H1 (cell line): ENCODE measurements around the gene UMODL1. TPM values are rescaled to one million over a fixed set of nuclear protein-coding genes. Genes with fewer than 3 reads are reported as not detected.

Experiments
- BACH1 ChIP-seq: IDR thresholded peaks from 2 replicates; pipeline ENCODE4 v1.6.1; 2012; ENCODE audit warnings: low read length, improper control_type of control experiment
- BCL11A ChIP-seq, 2 experiments: IDR thresholded peaks; one replicate each; pipeline ENCODE4 v1.6.1; 2011; ENCODE audit warnings: low read depth in 2 of 2, low read length in 2 of 2, mild to moderate bottlenecking in 2 of 2
- CBX5 ChIP-seq: fragments of 300-800, 300-1000 bp; sonication (generic); IDR thresholded peaks from 2 replicates; pipeline ENCODE4 v1.7.1; 2016; ENCODE audit warnings: antibody characterized with exemption, low read length, low read depth
- CHD7 ChIP-seq: fragments of 300-600 bp; sonication (generic); IDR thresholded peaks from 2 replicates; pipeline ENCODE4 v1.7.1; 2012; ENCODE audit warnings: low read length, moderate library complexity, mild to moderate bottlenecking, inconsistent platforms; ENCODE audit not compliant: insufficient replicate concordance
- GTF2F1 ChIP-seq: IDR thresholded peaks from 2 replicates; pipeline ENCODE4 v1.6.1; 2012; ENCODE audit warnings: low read depth, low read length, improper control_type of control experiment, borderline replicate concordance
- HDAC2 ChIP-seq, 2 experiments: fragments of 300-600 bp in 1 of 2; sonication (generic) in 1 of 2; IDR thresholded peaks; 2 replicates each; pipeline ENCODE4 v1.6.1; 2011 to 2012; ENCODE audit warnings: low read depth in 2 of 2, low read length in 2 of 2, mild to moderate bottlenecking in 2 of 2, moderate library complexity in 2 of 2, borderline replicate concordance in 1 of 2, inconsistent platforms in 1 of 2
- KDM4A ChIP-seq: IDR thresholded peaks from one replicate; pipeline ENCODE4 v1.7.1; 2012; ENCODE audit warnings: low read depth, mild to moderate bottlenecking, moderate library complexity, low read length, inconsistent platforms; ENCODE audit not compliant: severe bottlenecking
- NANOG ChIP-seq: IDR thresholded peaks from 2 replicates; pipeline ENCODE4 v1.6.1; 2011; ENCODE audit warnings: low read length, low read depth, mild to moderate bottlenecking, inconsistent platforms; ENCODE audit not compliant: insufficient read depth, poor library complexity, severe bottlenecking
- RFX5 ChIP-seq: IDR thresholded peaks from 2 replicates; pipeline ENCODE4 v1.6.1; 2011; ENCODE audit warnings: low read depth, low read length, improper control_type of control experiment, borderline replicate concordance
- polyA plus RNA-seq, 7 experiments: library from polyadenylated mRNA; depleted of rRNA in 3 of 7; stranded (reverse) in 5 of 7; unstranded in 2 of 7; fragments of >200 nt in 5 of 7; fragments of 200-250 nt in 2 of 7; gene quantifications; 1 replicate in 5 of 7; 2 replicates in 1 of 7; 4 replicates in 1 of 7; pipeline versions ENCODE4 v1.2.1 to v1.2.3, GENCODE V29; 2011 to 2013; ENCODE audit warnings: missing spikeins in 2 of 7, mixed read lengths in 2 of 7
- total RNA-seq: library from RNA; stranded (reverse); fragmentation: NEBNext Ultra II Directional; extraction: Animal tissue kit (Norgen Biotek cat#: 25700); gene quantifications from 2 replicates; pipeline ENCODE4 v1.2.1, GENCODE V29; 2021

Gene UMODL1
- total and polyA plus RNA-seq, 2 of the 8 experiments (the other 6 are each of a cell fraction or from before 2014, with no cell fraction given): not detected

GRCh38 chr21:42079008-42079938, 8.2 kb downstream of the UMODL1 start (continued):
- TF ChIP-seq CHD7 (no peak), BACH1 (no peak), BCL11A (IDR thresholded peaks at IDR 0.05; ENCODE audit: low read depth in 2 of 2, low read length in 2 of 2) (no peak), GTF2F1 (no peak), CBX5 (no peak), KDM4A (no peak), RFX5 (no peak), NANOG (no peak), HDAC2 (IDR thresholded peaks at IDR 0.05; ENCODE audit: borderline replicate concordance in 1 of 2, low read depth in 2 of 2, low read length in 2 of 2) (no peak)
- TF ChIP-seq, all 59 proteins: peak for 0
